Neutrophil (primary cell): Measurements from ENCODE around the gene HNRNPH3.

Source experiments
- H3K27ac ChIP-seq: fragments of 200-600 bp; sonication (generic); 2 replicates; pipeline ENCODE4 v1.5.1; 2016; ENCODE audit warnings: mild to moderate bottlenecking, moderate library complexity
- H3K27me3 ChIP-seq: fragments of 200-600 bp; sonication (generic); 2 replicates; pipeline ENCODE4 v1.6.0; 2016; ENCODE audit warnings: mild to moderate bottlenecking
- H3K36me3 ChIP-seq: fragments of 200-600 bp; sonication (generic); 2 replicates; pipeline ENCODE4 v1.5.1; 2017
- H3K4me1 ChIP-seq, 2 experiments: fragments of 200-600 bp in 1 of 2; sonication (generic) in 1 of 2; 1 replicate in 1 of 2; 2 replicates in 1 of 2; pipeline versions ENCODE4 v1.5.1 to v1.6.1; 2013 to 2016; ENCODE audit warnings: low read depth in 1 of 2, low read length in 1 of 2, mild to moderate bottlenecking in 1 of 2, moderate library complexity in 1 of 2; ENCODE audit not compliant: control insufficient read depth in 1 of 2, insufficient read depth in 1 of 2
- H3K4me3 ChIP-seq, 2 experiments: fragments of 200-600 bp in 1 of 2; sonication (generic) in 1 of 2; 1 replicate in 1 of 2; 2 replicates in 1 of 2; pipeline ENCODE4 v1.5.1; 2013 to 2016; ENCODE audit warnings: low read depth in 1 of 2, low read length in 1 of 2, mild to moderate bottlenecking in 1 of 2, moderate library complexity in 1 of 2
- H3K9me3 ChIP-seq: fragments of 200-600 bp; sonication (generic); 2 replicates; pipeline ENCODE4 v1.5.1; 2016
- TF ChIP-seq, protein P1 (sequence below): fragments of 200-600 bp; sonication (generic); IDR thresholded peaks from 2 replicates; pipeline ENCODE4 v1.5.1; 2016; ENCODE audit warnings: antibody characterized with exemption

The HNRNPH3 gene

DNA sequence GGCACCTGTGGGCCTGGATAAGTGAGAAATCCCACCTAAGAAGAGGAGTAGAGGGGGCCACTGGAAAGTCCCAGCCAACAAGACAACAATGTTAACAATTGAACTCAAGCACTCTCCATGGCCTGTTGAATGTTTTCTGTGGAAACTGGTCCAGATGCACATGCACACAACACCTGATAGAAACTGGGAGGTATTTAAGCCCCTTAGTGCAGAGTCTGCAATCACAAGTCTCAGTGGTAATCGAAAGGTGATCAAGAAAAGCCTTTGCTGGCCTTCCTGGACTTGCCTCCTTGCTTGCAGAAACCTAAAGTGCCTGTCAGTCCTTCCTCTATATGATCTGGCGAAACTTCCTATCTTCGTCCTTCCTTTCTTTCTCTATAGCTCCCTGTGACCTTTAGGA, 30.6 kb upstream of the HNRNPH3 start:
- Histone ChIP-seq H3K4me3 (peak overlapping the region in 1 of 2 experiments; percentile 43), H3K27me3 (no peaks in the 10 kb centered on the region), H3K36me3 (no peaks in the 10 kb centered on the region), H3K27ac (peak overlapping the region; percentile 93), H3K4me1 (peaks cover 28 to 33% of the 10 kb centered on the region in 2 experiments), H3K9me3 (no peaks in the 10 kb centered on the region)
- TF ChIP-seq, protein P1, sequence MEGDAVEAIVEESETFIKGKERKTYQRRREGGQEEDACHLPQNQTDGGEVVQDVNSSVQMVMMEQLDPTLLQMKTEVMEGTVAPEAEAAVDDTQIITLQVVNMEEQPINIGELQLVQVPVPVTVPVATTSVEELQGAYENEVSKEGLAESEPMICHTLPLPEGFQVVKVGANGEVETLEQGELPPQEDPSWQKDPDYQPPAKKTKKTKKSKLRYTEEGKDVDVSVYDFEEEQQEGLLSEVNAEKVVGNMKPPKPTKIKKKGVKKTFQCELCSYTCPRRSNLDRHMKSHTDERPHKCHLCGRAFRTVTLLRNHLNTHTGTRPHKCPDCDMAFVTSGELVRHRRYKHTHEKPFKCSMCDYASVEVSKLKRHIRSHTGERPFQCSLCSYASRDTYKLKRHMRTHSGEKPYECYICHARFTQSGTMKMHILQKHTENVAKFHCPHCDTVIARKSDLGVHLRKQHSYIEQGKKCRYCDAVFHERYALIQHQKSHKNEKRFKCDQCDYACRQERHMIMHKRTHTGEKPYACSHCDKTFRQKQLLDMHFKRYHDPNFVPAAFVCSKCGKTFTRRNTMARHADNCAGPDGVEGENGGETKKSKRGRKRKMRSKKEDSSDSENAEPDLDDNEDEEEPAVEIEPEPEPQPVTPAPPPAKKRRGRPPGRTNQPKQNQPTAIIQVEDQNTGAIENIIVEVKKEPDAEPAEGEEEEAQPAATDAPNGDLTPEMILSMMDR, result no peak

DNA sequence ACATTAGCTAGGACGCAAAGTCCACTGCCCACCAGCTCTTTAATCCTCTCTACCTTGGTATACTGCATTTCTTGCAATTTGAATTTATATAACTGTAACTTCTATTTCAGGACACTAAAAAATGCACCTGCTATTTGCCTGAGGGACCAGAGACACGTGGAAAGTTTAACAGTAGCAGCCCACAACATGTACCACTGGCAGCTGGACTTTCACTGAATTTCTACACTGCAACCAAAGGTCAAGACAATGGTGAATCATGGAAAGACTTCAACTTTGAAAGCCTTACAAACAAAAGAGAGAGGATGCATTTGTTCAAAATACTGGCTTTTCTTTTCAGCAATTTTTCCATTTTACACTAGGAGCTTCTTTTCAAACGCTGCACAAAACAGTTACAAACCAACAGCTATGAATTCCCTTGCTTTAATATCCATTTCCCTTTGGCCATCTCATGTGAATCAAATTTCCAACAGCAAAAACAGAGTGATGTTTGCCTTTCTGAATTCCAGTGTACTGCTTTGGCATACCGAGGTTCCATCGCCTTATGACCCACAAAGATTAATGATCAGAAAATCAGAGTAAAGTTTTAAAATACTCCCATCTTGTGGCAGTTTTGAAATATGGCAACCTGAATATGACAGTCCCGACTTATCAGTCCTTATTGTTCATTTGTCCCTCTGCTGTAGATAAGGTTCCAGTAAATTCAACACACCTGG, 29.9 kb upstream of the HNRNPH3 start:
- Histone ChIP-seq H3K36me3 (no peaks in the 10 kb centered on the region), H3K9me3 (no peaks in the 10 kb centered on the region), H3K27me3 (no peaks in the 10 kb centered on the region), H3K4me3 (peak overlapping the region in 1 of 2 experiments; percentile 43), H3K27ac (peak overlapping the region; percentile 93), H3K4me1 (peaks cover 28 to 33% of the 10 kb centered on the region in 2 experiments)
- TF ChIP-seq, protein P1, result peak; percentile 70

GRCh38 chr10:68302503-68302823, 29.4 kb upstream of the HNRNPH3 start:
- Histone ChIP-seq H3K27me3 (no peaks in the 10 kb centered on the region), H3K4me3 (no peak overlapping the region), H3K27ac (peak overlapping the region; percentile 93), H3K36me3 (no peaks in the 10 kb centered on the region), H3K9me3 (no peaks in the 10 kb centered on the region), H3K4me1 (peaks cover 28 to 33% of the 10 kb centered on the region in 2 experiments)
- TF ChIP-seq, protein P1, result no peak

DNA sequence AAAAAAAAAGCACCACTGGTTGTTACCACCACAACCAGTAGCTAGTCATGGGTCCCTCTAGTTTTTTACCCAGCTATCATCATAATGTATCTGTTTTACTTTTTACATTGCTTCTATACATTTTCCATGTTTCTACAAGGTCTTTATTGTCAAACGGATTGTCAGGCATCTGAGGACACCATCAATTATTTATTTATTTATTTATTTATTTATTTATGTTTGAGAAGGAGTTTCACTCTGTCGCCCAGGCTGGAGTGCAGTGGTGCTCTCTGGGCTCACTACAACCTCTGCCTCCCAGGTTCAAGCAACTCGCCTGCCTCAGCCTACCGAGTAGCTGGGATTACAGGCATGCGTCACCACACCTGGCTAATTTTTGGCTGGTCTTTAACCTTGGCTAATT, 29.0 kb upstream of the HNRNPH3 start:
- TF ChIP-seq, protein P1, result no peak
- Histone ChIP-seq H3K27me3 (no peaks in the 10 kb centered on the region), H3K4me1 (peaks cover 28 to 33% of the 10 kb centered on the region in 2 experiments)

DNA sequence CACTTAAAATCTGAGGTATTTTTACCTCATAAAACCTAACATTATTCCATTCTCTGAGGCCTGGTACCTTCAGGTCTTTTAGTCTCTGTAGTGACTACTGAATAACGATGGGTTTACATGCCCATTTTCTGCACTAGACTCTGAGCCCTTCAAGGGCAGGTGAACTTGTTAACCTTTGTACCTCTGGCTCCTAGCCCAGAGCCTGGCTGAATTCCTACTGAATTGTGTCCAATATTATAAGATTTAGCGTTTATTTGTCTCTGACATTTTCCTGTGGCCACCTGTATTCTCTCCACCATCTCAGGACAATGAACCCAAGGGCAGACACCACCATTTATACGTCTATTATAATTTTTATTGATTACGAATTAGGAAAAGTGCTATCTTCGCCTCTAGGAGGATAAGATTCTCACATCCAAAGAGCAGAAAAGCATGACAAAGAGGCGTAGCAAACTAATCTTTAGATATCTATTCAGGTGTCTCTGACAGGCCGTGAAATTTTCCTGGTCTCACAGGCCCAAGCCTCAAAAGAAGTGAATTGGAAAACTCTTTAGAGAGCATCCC, 27.9 kb upstream of the HNRNPH3 start:
- H3K36me3 ChIP-seq, result no peaks in the 10 kb centered on the region
- no peaks in the 10 kb centered on the region for H3K27me3 ChIP-seq
- H3K4me1 ChIP-seq, result peaks cover 28 to 33% of the 10 kb centered on the region in 2 experiments
- TF ChIP-seq, protein P1, result no peak
- no peak overlapping the region for H3K27ac ChIP-seq
- H3K9me3 ChIP-seq, result no peaks in the 10 kb centered on the region
- no peak overlapping the region for H3K4me3 ChIP-seq

More for the DNA sequence above, 29.0 kb upstream of the HNRNPH3 start:
- H3K36me3 ChIP-seq, result no peaks in the 10 kb centered on the region
- H3K27ac ChIP-seq, result no peak overlapping the region
- H3K9me3 ChIP-seq, result no peaks in the 10 kb centered on the region
- no peak overlapping the region for H3K4me3 ChIP-seq
